SK-N-SH treated with all-trans-retinoic acid at 6 μM for 48 hours (cell line): ENCODE results near the gene ZNF648.

Experiments
- ATAC-seq: fragments of 200-7000 bp; cut with Tn5 transposase; 3 replicates; pipeline ENCODE4 v1.9.1; 2020; ENCODE audit warnings: mild to moderate bottlenecking, moderate library complexity
- ARNTL ChIP-seq: fragments of 450-650 bp; formaldehyde crosslinking; IDR thresholded peaks from 2 replicates; pipeline ENCODE4 v1.5.0; 2020; ENCODE audit warnings: low read depth, mild to moderate bottlenecking, moderate library complexity, borderline replicate concordance
- BACH2 ChIP-seq: fragments of 250-450 bp; sonication (Bioruptor Pico); IDR thresholded peaks from 2 replicates; pipeline ENCODE4 v1.9.0; 2021; ENCODE audit warnings: mild to moderate bottlenecking, borderline replicate concordance
- CREB5 ChIP-seq: fragments of 250-450 bp; sonication (Bioruptor Pico); IDR thresholded peaks from 2 replicates; pipeline ENCODE4 v1.5.1; 2020; ENCODE audit warnings: low read depth, mild to moderate bottlenecking, moderate library complexity
- CSDC2 ChIP-seq: fragments of 250-450 bp; sonication (Bioruptor Pico); IDR thresholded peaks from 2 replicates; pipeline ENCODE4 v1.5.0; 2020; ENCODE audit warnings: mild to moderate bottlenecking, moderate library complexity
- CSRNP3 ChIP-seq: fragments of 250-450 bp; sonication (Bioruptor Pico); IDR thresholded peaks from 2 replicates; pipeline ENCODE4 v1.5.1; 2021; ENCODE audit warnings: mild to moderate bottlenecking, moderate library complexity
- ESRRG ChIP-seq: fragments of 250-450 bp; sonication (Bioruptor Pico); IDR thresholded peaks from 2 replicates; pipeline ENCODE4 v1.6.1; 2021; ENCODE audit warnings: mild to moderate bottlenecking
- GLIS3 ChIP-seq: fragments of 250-450 bp; sonication (Bioruptor Pico); IDR thresholded peaks from 2 replicates; pipeline ENCODE4 v1.5.0; 2020; ENCODE audit warnings: mild to moderate bottlenecking, moderate library complexity
- ISL1 ChIP-seq: fragments of 250-450 bp; sonication (Bioruptor Pico); IDR thresholded peaks from 2 replicates; pipeline ENCODE4 v2.1.2; 2022; ENCODE audit warnings: mild to moderate bottlenecking, moderate library complexity
- OSR1 ChIP-seq: fragments of 250-450 bp; sonication (Bioruptor Pico); IDR thresholded peaks from 2 replicates; pipeline ENCODE4 v1.8.0; 2022; ENCODE audit warnings: moderate library complexity, mild to moderate bottlenecking, inconsistent platforms
- PATZ1 ChIP-seq: fragments of 250-450 bp; sonication (Bioruptor Pico); IDR thresholded peaks from 2 replicates; pipeline ENCODE4 v1.8.0; 2020; ENCODE audit warnings: mild to moderate bottlenecking, moderate library complexity, borderline replicate concordance
- POU6F1 ChIP-seq: fragments of 250-450 bp; sonication (Bioruptor Pico); IDR thresholded peaks from 2 replicates; pipeline ENCODE4 v1.8.0; 2021; ENCODE audit warnings: low read depth, mild to moderate bottlenecking, moderate library complexity, borderline replicate concordance
- PPARA ChIP-seq: fragments of 250-450 bp; sonication (Bioruptor Pico); IDR thresholded peaks from 2 replicates; pipeline ENCODE4 v1.5.0; 2020; ENCODE audit warnings: mild to moderate bottlenecking, borderline replicate concordance
- RARB ChIP-seq: fragments of 250-450 bp; sonication (Bioruptor Pico); IDR thresholded peaks from 2 replicates; pipeline ENCODE4 v1.8.0; 2021; ENCODE audit warnings: mild to moderate bottlenecking, moderate library complexity
- SNAI2 ChIP-seq: fragments of 250-450 bp; sonication (Bioruptor Pico); IDR thresholded peaks from 2 replicates; pipeline ENCODE4 v1.5.0; 2020; ENCODE audit warnings: mild to moderate bottlenecking, moderate library complexity
- TCF4 ChIP-seq: fragments of 250-450 bp; sonication (Bioruptor Pico); IDR thresholded peaks from 2 replicates; pipeline ENCODE4 v1.8.0; 2021; ENCODE audit warnings: mild to moderate bottlenecking, moderate library complexity, borderline replicate concordance
- TOX ChIP-seq: fragments of 250-450 bp; sonication (Bioruptor Pico); IDR thresholded peaks from 2 replicates; pipeline ENCODE4 v1.8.0; 2021; ENCODE audit warnings: mild to moderate bottlenecking, moderate library complexity, borderline replicate concordance
- TSHZ2 ChIP-seq: fragments of 250-450 bp; sonication (Bioruptor Pico); IDR thresholded peaks from 2 replicates; pipeline ENCODE4 v1.5.0; 2020; ENCODE audit warnings: mild to moderate bottlenecking, moderate library complexity
- ZC3H10 ChIP-seq: fragments of 250-450 bp; sonication (Bioruptor Pico); IDR thresholded peaks from 2 replicates; pipeline ENCODE4 v1.5.1; 2021; ENCODE audit warnings: mild to moderate bottlenecking, moderate library complexity
- ZNF565 ChIP-seq: fragments of 450-650 bp; formaldehyde crosslinking; conservative IDR thresholded peaks from 2 replicates; pipeline ENCODE4 v1.5.0; 2020; ENCODE audit warnings: low read depth, mild to moderate bottlenecking, moderate library complexity
- ZNF8 ChIP-seq: fragments of 450-650 bp; formaldehyde crosslinking; IDR thresholded peaks from 2 replicates; pipeline ENCODE4 v1.5.0; 2020; ENCODE audit warnings: mild to moderate bottlenecking, moderate library complexity

ZNF648 gene

GRCh38 chr1:182056601-182057366 lies 4.7 kb downstream of the ZNF648 start:
- ATAC-seq: no peak
- no peak for TF ChIP-seq TCF4
- TF ChIP-seq SNAI2 (CRISPR knock-in tag): no peak
- no peak for TF ChIP-seq POU6F1
- TF ChIP-seq ZC3H10 (CRISPR knock-in tag): no peak
- no peak for TF ChIP-seq PATZ1 (CRISPR knock-in tag)
- TF ChIP-seq RARB (CRISPR knock-in tag): no peak
- no peak for TF ChIP-seq GLIS3
- TF ChIP-seq ZNF565 (CRISPR knock-in tag): no peak
- TF ChIP-seq CSDC2: no peak
- no peak for TF ChIP-seq BACH2 (CRISPR knock-in tag)
- TF ChIP-seq CSRNP3 (CRISPR knock-in tag): no peak
- no peak for TF ChIP-seq CREB5
- no peak for TF ChIP-seq TOX (CRISPR knock-in tag)
- no peak for TF ChIP-seq ARNTL (CRISPR knock-in tag)
- no peak for TF ChIP-seq ISL1
- no peak for TF ChIP-seq ESRRG (CRISPR knock-in tag)
- no peak for TF ChIP-seq ZNF8 (CRISPR knock-in tag)
- no peak for TF ChIP-seq TSHZ2 (CRISPR knock-in tag)
- TF ChIP-seq PPARA (CRISPR knock-in tag): no peak
- TF ChIP-seq OSR1 (CRISPR knock-in tag): no peak

- TF ChIP-seq PATZ1 (CRISPR knock-in tag) (no peak), ESRRG (CRISPR knock-in tag) (no peak), TSHZ2 (CRISPR knock-in tag) (no peak), GLIS3 (no peak), BACH2 (CRISPR knock-in tag) (no peak)
- no peak for ATAC-seq
Observed at GRCh38 chr1:182054698-182055326, 6.7 kb downstream of the ZNF648 start.
